Activated T-cell treated with anti-CD3 and anti-CD28 coated beads, Interleukin-2, amount 50 U/mL, for 24 hours (primary cell): ENCODE measurements around the gene ANKRD63.

Experiments
- DNase-seq: peaks from one replicate; pipeline ENCODE4 v3.0.0-alpha.2; 2020
- H3K27ac Mint-ChIP-seq: 2 replicates; pipeline ENCODE4 v1.8.0; 2020; ENCODE audit warnings: mild to moderate bottlenecking, mixed read lengths
- H3K27me3 Mint-ChIP-seq: 2 replicates; pipeline ENCODE4 v1.8.0; 2020; ENCODE audit warnings: mixed read lengths
- H3K36me3 Mint-ChIP-seq: 2 replicates; pipeline ENCODE4 v1.8.0; 2020; ENCODE audit warnings: low read depth, mixed read lengths
- H3K4me1 Mint-ChIP-seq: 2 replicates; pipeline ENCODE4 v1.8.0; 2020; ENCODE audit warnings: low read depth, mixed read lengths
- H3K4me3 Mint-ChIP-seq: 2 replicates; pipeline ENCODE4 v1.8.0; 2020; ENCODE audit warnings: mild to moderate bottlenecking, moderate library complexity, mixed read lengths
- H3K9me3 Mint-ChIP-seq: 2 replicates; pipeline ENCODE4 v1.8.0; 2020; ENCODE audit warnings: mixed read lengths

The ANKRD63 gene

DNA sequence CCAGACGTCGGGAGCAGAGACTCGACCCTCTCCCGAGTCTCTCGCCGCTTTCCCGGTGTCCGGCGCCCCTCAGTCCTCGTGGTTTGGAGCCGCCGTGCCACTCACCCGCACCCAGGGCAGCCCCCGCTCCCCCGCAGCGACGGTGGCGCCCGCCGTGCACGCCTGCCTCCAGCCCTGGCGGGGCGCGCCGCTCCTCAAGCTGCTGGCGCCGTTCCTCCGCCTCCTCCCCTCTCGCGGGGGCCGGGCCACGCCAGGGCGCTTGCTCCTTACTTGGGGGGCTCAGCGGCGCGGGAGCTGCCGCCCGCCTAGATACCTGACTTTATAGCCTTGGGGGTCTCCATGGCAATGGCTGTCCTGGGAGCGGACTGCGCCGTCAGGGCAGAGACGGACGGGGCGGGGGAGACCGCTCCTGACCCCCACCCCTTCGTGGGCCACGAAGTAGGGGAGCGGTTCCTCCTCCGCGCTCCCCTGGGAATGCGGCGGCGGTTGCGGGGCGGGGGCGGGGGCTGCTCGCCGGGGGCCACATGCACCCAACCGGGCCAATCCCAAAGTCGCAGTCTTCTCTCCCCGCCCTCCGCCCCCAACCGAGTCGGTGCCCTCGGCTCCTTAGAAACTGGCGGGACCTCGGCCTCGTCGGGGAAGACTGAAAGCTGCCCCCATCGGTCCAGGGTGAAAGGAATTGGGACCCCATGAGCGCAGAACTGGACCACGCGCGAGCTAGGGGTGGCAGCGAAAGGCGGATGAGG lies at the start of gene ANKRD63:
Gene ANKRD63, minus strand, starts transcription at position 196 of the 746 bp plus-strand sequence. CDS start 478 bp downstream, outside the sequence.
- Mint-ChIP-seq H3K36me3 (peaks cover 7% of the 10 kb centered on the region), H3K4me1 (peaks cover 6% of the 10 kb centered on the region), H3K4me3 (peak within 1 kb of the TSS; percentile 64), H3K27ac (no peak within 1 kb of the TSS), H3K27me3 (peaks cover 42% of the 10 kb centered on the region), H3K9me3 (no peaks in the 10 kb centered on the region)
- peak; percentile 72 for DNase-seq

DNA sequence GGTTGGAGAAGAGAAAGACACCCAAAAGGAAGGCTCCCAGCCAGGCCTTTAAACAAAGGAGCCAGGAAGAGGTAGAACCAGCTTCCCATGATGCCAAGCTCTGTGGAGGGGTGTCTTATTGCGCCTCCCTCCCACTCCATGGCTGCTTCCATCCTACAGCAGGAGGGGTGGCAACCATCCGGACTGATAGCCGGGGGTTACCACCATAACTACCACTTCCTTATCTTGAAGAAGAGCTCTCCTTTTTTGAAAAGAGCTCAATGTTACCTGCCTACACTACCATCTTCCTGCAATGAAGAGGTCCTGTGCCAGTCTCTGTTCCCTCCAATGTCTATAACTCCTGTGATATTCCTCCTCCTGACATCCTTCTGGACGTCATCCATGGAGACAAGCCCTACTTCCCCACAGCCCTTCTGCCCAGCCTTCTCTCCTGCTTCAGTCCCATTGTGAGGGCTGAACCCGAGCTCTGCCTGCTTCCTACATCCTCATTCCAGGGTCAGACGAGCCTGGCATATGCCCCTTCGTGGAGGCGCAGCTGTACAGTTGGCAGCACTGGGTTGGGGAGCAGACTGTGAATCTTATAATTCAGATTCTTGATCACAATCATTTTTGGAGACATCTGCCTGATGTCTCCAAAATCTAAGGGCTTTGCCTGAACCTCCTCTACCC lies 49.4 kb upstream of the ANKRD63 start:
- DNase-seq, result no peak
- no peaks in the 10 kb centered on the region for H3K9me3 Mint-ChIP-seq
- H3K27ac Mint-ChIP-seq, result no peak overlapping the region
- H3K36me3 Mint-ChIP-seq, result no peaks in the 10 kb centered on the region
- H3K4me3 Mint-ChIP-seq, result no peak overlapping the region
- no peaks in the 10 kb centered on the region for H3K27me3 Mint-ChIP-seq
- H3K4me1 Mint-ChIP-seq, result peaks cover 16% of the 10 kb centered on the region

DNA sequence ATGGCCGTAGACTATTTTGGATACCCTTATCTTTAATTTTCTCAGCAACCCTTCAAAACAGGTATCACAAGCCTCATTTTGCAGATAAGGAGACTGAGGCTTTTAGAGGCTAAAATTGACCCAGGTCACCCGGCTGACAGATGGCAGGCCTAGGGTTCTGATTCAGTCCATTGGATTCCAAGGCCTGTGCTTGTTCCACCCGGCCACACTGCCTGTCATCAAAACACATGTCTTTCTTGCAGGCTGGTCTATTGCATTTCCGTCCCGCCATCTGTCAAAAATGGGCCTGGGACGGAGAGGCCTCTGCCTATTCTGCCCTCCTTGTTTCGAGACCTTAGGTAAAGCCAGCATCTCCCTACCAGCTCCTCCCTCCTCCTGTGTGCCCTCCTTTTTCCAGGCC lies 48.8 kb upstream of the ANKRD63 start:
- Mint-ChIP-seq H3K27ac (no peak overlapping the region), H3K27me3 (no peaks in the 10 kb centered on the region), H3K4me1 (peaks cover 17% of the 10 kb centered on the region), H3K9me3 (no peaks in the 10 kb centered on the region), H3K4me3 (no peak overlapping the region), H3K36me3 (peaks cover 1% of the 10 kb centered on the region)
- no peak for DNase-seq

DNA sequence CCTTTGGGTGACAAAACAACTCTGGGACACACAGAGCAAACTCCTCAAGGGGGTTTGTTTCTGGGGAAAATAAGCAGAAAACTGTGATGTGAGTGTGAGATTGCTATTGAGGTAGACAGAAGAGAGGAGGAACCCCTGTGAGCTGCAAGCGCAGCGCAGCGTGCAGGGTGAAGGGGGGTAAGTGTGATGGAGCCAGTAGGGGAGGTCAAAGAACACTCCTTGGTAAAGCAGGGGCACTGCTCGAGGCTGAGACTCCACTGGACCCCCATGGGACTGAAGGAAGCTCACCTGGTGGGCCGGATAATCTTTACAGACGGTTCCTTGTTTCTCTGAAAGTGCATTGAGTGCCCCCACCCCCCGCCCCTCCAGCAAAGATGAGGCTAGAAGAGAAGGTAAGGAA lies 48.2 kb upstream of the ANKRD63 start:
- no peak overlapping the region for H3K27ac Mint-ChIP-seq
- H3K36me3 Mint-ChIP-seq, result peaks cover 6% of the 10 kb centered on the region
- no peaks in the 10 kb centered on the region for H3K27me3 Mint-ChIP-seq
- H3K4me3 Mint-ChIP-seq, result no peak overlapping the region
- H3K4me1 Mint-ChIP-seq, result peaks cover 19% of the 10 kb centered on the region
- DNase-seq, result no peak
- no peaks in the 10 kb centered on the region for H3K9me3 Mint-ChIP-seq

GRCh38 chr15:40330368-40330836 lies 47.5 kb upstream of the ANKRD63 start:
- Mint-ChIP-seq H3K27ac (no peak overlapping the region), H3K4me3 (no peak overlapping the region), H3K4me1 (peaks cover 21% of the 10 kb centered on the region), H3K9me3 (no peaks in the 10 kb centered on the region), H3K27me3 (no peaks in the 10 kb centered on the region), H3K36me3 (peaks cover 8% of the 10 kb centered on the region)
- DNase-seq, result no peak

- Mint-ChIP-seq H3K27me3 (no peaks in the 10 kb centered on the region), H3K27ac (no peak overlapping the region), H3K36me3 (peaks cover 11% of the 10 kb centered on the region), H3K4me1 (peaks cover 25% of the 10 kb centered on the region), H3K4me3 (no peak overlapping the region), H3K9me3 (no peaks in the 10 kb centered on the region)
- no peak for DNase-seq
These were observed 46.9 kb upstream of the ANKRD63 start for GRCh38 chr15:40329804-40330203.

GRCh38 chr15:40328751-40329150 lies 45.9 kb upstream of the ANKRD63 start:
- Mint-ChIP-seq H3K36me3 (peaks cover 11% of the 10 kb centered on the region), H3K27me3 (no peaks in the 10 kb centered on the region), H3K4me1 (peaks cover 18% of the 10 kb centered on the region), H3K9me3 (no peaks in the 10 kb centered on the region), H3K27ac (no peak overlapping the region), H3K4me3 (no peak overlapping the region)
- no peak for DNase-seq

GRCh38 chr15:40328176-40328575 lies 45.3 kb upstream of the ANKRD63 start:
- DNase-seq, result no peak
- Mint-ChIP-seq H3K4me3 (no peak overlapping the region), H3K36me3 (peaks cover 11% of the 10 kb centered on the region), H3K27ac (no peak overlapping the region), H3K9me3 (no peaks in the 10 kb centered on the region), H3K27me3 (no peaks in the 10 kb centered on the region), H3K4me1 (peaks cover 16% of the 10 kb centered on the region)

- Mint-ChIP-seq H3K36me3 (peaks cover 11% of the 10 kb centered on the region), H3K27ac (no peak overlapping the region), H3K27me3 (no peaks in the 10 kb centered on the region), H3K4me3 (no peak overlapping the region), H3K4me1 (peaks cover 21% of the 10 kb centered on the region), H3K9me3 (no peaks in the 10 kb centered on the region)
- no peak for DNase-seq
These were observed 44.6 kb upstream of the ANKRD63 start for GRCh38 chr15:40327457-40327856.

DNA sequence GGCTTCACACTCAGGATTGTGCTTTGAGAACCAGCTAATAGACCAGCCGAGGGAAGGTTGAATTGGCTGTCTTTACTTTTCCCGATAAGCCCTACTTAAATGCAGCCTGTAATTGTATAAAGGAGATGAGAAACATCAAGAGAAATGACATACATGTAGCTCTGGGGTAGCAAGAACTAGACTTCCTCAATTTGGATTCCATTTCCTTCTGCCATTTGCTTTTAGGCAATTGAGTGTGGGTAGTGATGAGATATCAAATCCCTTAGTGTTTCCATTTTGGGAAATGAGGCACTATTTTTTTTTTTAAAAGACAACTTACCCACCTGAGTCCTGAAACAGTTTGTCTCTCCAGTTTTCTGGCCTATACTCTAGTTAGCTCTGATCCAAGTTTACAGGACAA lies 42.8 kb upstream of the ANKRD63 start:
- H3K27me3 Mint-ChIP-seq, result no peaks in the 10 kb centered on the region
- H3K27ac Mint-ChIP-seq, result no peak overlapping the region
- no peaks in the 10 kb centered on the region for H3K9me3 Mint-ChIP-seq
- H3K4me1 Mint-ChIP-seq, result peaks cover 28% of the 10 kb centered on the region
- no peak overlapping the region for H3K4me3 Mint-ChIP-seq
- H3K36me3 Mint-ChIP-seq, result peaks cover 11% of the 10 kb centered on the region
- DNase-seq, result no peak

- Mint-ChIP-seq H3K27me3 (no peaks in the 10 kb centered on the region), H3K27ac (no peak overlapping the region), H3K4me3 (peak overlapping the region; percentile 77), H3K9me3 (no peaks in the 10 kb centered on the region), H3K4me1 (peaks cover 28% of the 10 kb centered on the region), H3K36me3 (peaks cover 11% of the 10 kb centered on the region)
- no peak for DNase-seq
These were observed 42.3 kb upstream of the ANKRD63 start for GRCh38 chr15:40325188-40325587.

DNA sequence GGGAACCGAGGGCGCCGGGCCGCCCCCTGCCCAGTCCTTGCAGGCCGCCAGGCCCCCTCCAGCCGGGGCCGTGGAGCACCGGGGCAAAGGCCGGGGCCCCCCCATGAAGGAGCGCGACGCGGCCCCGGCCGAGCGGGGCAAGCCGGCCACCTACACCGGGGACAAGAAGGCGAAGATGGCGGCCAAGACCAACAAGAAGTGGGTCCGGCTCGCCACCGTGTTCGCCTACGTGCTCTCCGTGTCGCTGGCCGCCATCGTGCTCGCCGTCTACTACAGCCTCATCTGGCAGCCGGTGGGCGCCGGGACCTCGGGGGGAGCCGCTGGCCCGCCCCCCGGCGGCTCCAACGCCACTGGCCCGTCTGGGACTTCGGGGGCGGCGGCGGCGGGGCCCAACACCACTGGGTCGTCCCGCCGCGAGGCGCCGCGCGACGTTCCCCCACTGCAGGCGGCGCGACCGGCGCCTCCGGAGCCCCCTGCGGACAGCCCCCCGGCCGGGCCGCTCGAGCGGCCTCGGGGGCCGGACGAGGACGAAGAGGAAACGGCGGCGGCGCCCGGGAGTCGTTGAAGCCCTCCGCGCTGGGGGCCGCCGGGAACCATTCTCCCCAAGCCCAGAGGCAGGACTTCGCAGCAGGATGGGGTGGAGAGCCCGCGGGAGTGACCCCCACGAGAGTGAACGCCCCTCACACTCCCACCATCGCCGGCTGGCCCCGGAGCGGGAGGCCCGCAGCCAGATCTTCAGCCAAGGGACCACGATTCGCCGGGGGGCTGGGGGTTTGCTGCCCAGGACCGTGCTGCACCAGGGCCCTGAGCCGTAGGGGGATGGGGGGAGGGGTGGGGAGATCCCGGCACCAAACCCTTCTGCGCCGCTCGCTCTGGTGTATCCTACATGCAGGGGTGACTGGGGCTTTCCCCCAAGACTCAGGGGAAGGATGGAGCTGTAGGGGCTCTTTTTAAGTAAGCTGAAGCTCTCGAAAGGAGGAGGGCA lies 41.4 kb upstream of the ANKRD63 start:
- H3K27ac Mint-ChIP-seq, result peak overlapping the region; percentile 40
- H3K9me3 Mint-ChIP-seq, result no peaks in the 10 kb centered on the region
- H3K4me3 Mint-ChIP-seq, result peak overlapping the region; percentile 77
- H3K27me3 Mint-ChIP-seq, result no peaks in the 10 kb centered on the region
- peaks cover 11% of the 10 kb centered on the region for H3K36me3 Mint-ChIP-seq
- peaks cover 28% of the 10 kb centered on the region for H3K4me1 Mint-ChIP-seq
- DNase-seq, result peak; percentile 61

DNA sequence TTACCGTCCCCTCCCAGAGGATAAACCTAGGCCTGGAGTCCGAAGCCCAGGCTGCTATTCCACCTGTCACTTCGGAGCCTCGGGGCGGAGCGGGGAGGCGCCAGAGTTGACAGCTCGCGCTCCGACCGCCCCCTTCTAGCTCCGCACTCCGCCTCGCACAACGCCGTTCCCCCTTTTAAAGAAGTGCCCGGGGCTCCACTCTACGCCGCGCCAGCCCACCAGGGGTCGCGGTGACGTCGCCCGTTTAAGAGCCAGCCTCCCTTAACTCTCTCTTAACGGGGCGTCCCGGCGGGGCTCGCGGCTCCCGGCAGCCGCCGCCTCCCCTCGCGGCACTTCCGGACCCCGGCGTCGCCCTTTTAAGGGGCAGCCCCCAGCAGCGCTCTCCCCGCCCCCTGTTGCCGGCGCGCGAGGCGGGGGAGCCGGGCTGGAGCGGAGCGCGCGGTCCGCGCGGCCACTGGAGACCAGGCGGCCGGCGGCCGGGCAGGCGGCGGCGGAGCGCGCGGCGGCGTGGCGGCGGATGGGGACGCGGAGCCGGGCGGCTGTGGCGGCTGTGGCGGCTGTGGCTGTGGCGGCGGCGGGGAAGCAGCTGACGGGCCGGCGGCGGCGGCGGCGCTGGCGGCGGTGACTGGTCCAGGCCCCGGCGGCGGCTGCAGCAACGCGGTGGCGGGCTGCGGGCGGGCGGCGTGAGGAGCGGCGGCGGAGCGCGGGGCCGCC lies 40.5 kb upstream of the ANKRD63 start, which contains the start of gene INAFM2:
Gene INAFM2, plus strand, starts transcription at position 454 of the 714 bp plus-strand sequence. CDS start 364 bp downstream, outside the sequence.
- Mint-ChIP-seq H3K4me3 (peak within 1 kb of the TSS; percentile 77), H3K4me1 (peaks cover 28% of the 10 kb centered on the region), H3K27ac (no peak within 1 kb of the TSS), H3K9me3 (no peaks in the 10 kb centered on the region), H3K36me3 (peaks cover 11% of the 10 kb centered on the region), H3K27me3 (no peaks in the 10 kb centered on the region)
- peak; percentile 93 for DNase-seq
